ENCODE data around the gene RILPL2. TPM values are rescaled to one million over a fixed set of nuclear protein-coding genes. Genes with fewer than 3 reads are reported as not detected.
A peak's percentile ranks its signal among the peaks of the same experiment; 100 is the strongest.

Gene RILPL2
- total and polyA plus RNA-seq, 9 of the 15 experiments (the other 6 are each of a cell fraction or from before 2014, with no cell fraction given) = 0.61 to 5.8 (median 4.3) TPM

GRCh38 chr12:123436017-123436964 lies at the start of gene RILPL2 (continued):
- TF ChIP-seq CHD7 (IDR thresholded peaks at IDR 0.05; ENCODE audit: low read depth, low read length) (no peak), ETV6 (IDR thresholded peaks at IDR 0.05; ENCODE audit: borderline replicate concordance in 1 of 2, low read depth in 2 of 2, low read length in 1 of 2) (no peak), ETV6 (CRISPR knock-in tag; IDR thresholded peaks at IDR 0.05; ENCODE audit: borderline replicate concordance) (peak; percentile 83; the same call in 1 of the 2 replicates), ZNF165 (CRISPR knock-in tag; IDR thresholded peaks at IDR 0.05; ENCODE audit: borderline replicate concordance) (no peak), ZNF146 (CRISPR knock-in tag; IDR thresholded peaks at IDR 0.05; ENCODE audit: unreplicated experiment) (peak; percentile 11), KLF13 (tag; IDR thresholded peaks at IDR 0.05; ENCODE audit: borderline replicate concordance, low read depth) (peak; percentile 26; the same call in 1 of the 2 replicates), MAX (CRISPR knock-in tag; IDR thresholded peaks at IDR 0.05) (peak; percentile 70), SIX5 (IDR thresholded peaks at IDR 0.05; ENCODE audit: borderline replicate concordance in 1 of 2, insufficient read depth in 1 of 2, low read depth in 1 of 2, low read length in 2 of 2) (no peak), SP1 (CRISPR knock-in tag; IDR thresholded peaks at IDR 0.05) (peak; percentile 54), POLR2B (IDR thresholded peaks at IDR 0.05; ENCODE audit: low read depth, partially characterized antibody) (peak; percentile 44)

All from K562 (cell line).